GM12878 (cell line): ENCODE results near the gene CDKN2B-AS1. TPM values are rescaled to one million over a fixed set of nuclear protein-coding genes. Genes with fewer than 3 reads are reported as not detected.

Experiments
- ATF2 ChIP-seq: IDR thresholded peaks from 2 replicates; pipeline ENCODE4 v1.6.1; 2012; ENCODE audit warnings: low read length, inconsistent platforms
- BCL3 ChIP-seq: IDR thresholded peaks from 2 replicates; pipeline ENCODE4 v1.6.1; 2011; ENCODE audit warnings: borderline replicate concordance, low read depth, mild to moderate bottlenecking, moderate library complexity, low read length; ENCODE audit not compliant: insufficient read depth, poor library complexity, severe bottlenecking
- CTCF ChIP-seq, 3 experiments: IDR thresholded peaks in 2 of 3; conservative IDR thresholded peaks in 1 of 3; 2 replicates each; pipeline ENCODE4 v1.5.1; 2011; ENCODE audit warnings: low read depth in 3 of 3, low read length in 3 of 3, mild to moderate bottlenecking in 3 of 3, control low read depth in 2 of 3, moderate library complexity in 2 of 3, inconsistent platforms in 1 of 3, mixed read lengths in 1 of 3; ENCODE audit not compliant: control insufficient read depth in 2 of 3, insufficient read depth in 1 of 3; ENCODE audit errors: extremely low read depth in 1 of 3
- EGR1 ChIP-seq, 2 experiments: IDR thresholded peaks; 1 replicate in 1 of 2; 2 replicates in 1 of 2; pipeline ENCODE4 v1.6.1; 2011 to 2012; ENCODE audit warnings: low read depth in 2 of 2, low read length in 2 of 2, borderline replicate concordance in 1 of 2, mild to moderate bottlenecking in 1 of 2, moderate library complexity in 1 of 2
- IRF4 ChIP-seq: IDR thresholded peaks from 2 replicates; pipeline ENCODE4 v1.6.1; 2011; ENCODE audit warnings: low read depth, low read length
- KAT2A ChIP-seq: conservative IDR thresholded peaks from 2 replicates; pipeline ENCODE4 v1.6.1; 2011; ENCODE audit warnings: low read depth, low read length; ENCODE audit not compliant: control insufficient read depth
- MTA3 ChIP-seq: IDR thresholded peaks from 2 replicates; pipeline ENCODE4 v1.6.1; 2012; ENCODE audit warnings: low read length, inconsistent platforms, borderline replicate concordance
- NFYB ChIP-seq: IDR thresholded peaks from 2 replicates; pipeline ENCODE4 v1.6.1; 2011; ENCODE audit warnings: low read depth, mild to moderate bottlenecking, low read length, improper control_type of control experiment, moderate library complexity; ENCODE audit not compliant: insufficient read depth
- PAX8 ChIP-seq: fragments of 450-650 bp; IDR thresholded peaks from 2 replicates; pipeline ENCODE4 v1.6.1; 2017; ENCODE audit warnings: mild to moderate bottlenecking, moderate library complexity
- POLR2A ChIP-seq: IDR thresholded peaks from 2 replicates; pipeline ENCODE4 v1.6.1; 2011; ENCODE audit warnings: low read depth, mild to moderate bottlenecking, low read length
- RFX5 ChIP-seq: IDR thresholded peaks from 2 replicates; pipeline ENCODE4 v1.6.1; 2011; ENCODE audit warnings: low read depth, low read length, improper control_type of control experiment
- USF2 ChIP-seq: IDR thresholded peaks from 2 replicates; pipeline ENCODE4 v1.6.1; 2011; ENCODE audit warnings: low read depth, low read length, improper control_type of control experiment, borderline replicate concordance
- ZNF687 ChIP-seq: fragments of 450-650 bp; IDR thresholded peaks from 2 replicates; pipeline ENCODE4 v1.6.1; 2017; ENCODE audit warnings: mild to moderate bottlenecking, moderate library complexity
- ZSCAN29 ChIP-seq: fragments of 450-650 bp; IDR thresholded peaks from 2 replicates; pipeline ENCODE4 v1.6.1; 2017; ENCODE audit warnings: mild to moderate bottlenecking, moderate library complexity
- polyA plus RNA-seq, 11 experiments: library from polyadenylated mRNA; depleted of rRNA in 4 of 11; unstranded in 6 of 11; stranded (reverse) in 5 of 11; fragments of >200 nt; fragmentation: Nextera tagmentation in 4 of 11; fragmentation: Illumina TruSeq in 1 of 11; extraction: Ambion mirVana in 4 of 11; extraction: Trizol in 1 of 11; gene quantifications; 1 replicate in 1 of 11; 2 replicates in 10 of 11; pipeline versions ENCODE4 v1.2.1 to v1.2.3, GENCODE V29; 2011 to 2016; ENCODE audit warnings: inconsistent platforms in 2 of 11, missing spikeins in 2 of 11, low read depth in 1 of 11
- total RNA-seq, 4 experiments: library from RNA; depleted of rRNA in 3 of 4; stranded (reverse); fragments of >200 nt in 3 of 4; fragmentation: Illumina TruSeq in 1 of 4; extraction: Trizol in 1 of 4; gene quantifications; 2 replicates each; pipeline versions ENCODE4 v1.2.1 to v1.2.3, GENCODE V29; 2013 to 2021

The CDKN2B-AS1 gene
- total and polyA plus RNA-seq, 10 of the 15 experiments (the other 5 are each of a cell fraction or from before 2014, with no cell fraction given) = 0.22 to 2.2 (median 1.0) TPM; not detected in 1

- peak; percentile 92 for TF ChIP-seq ATF2
- peak; percentile 83 for TF ChIP-seq IRF4
- no peak for TF ChIP-seq NFYB
- no peak for TF ChIP-seq POLR2A
- TF ChIP-seq RFX5 = no peak
- TF ChIP-seq USF2 = no peak
- no peak for TF ChIP-seq CTCF (IDR thresholded peaks at IDR 0.05 in 2 of 3, conservative IDR thresholded peaks at IDR 0.05 in 1 of 3; ENCODE audit: control insufficient read depth in 2 of 3, extremely low read depth in 1 of 3, insufficient read depth in 1 of 3, low read depth in 3 of 3, low read length in 3 of 3)
- TF ChIP-seq ZNF687 = no peak
- TF ChIP-seq ZSCAN29 = 0 out of 2 replicates have a peak, but pooled peaks have one; percentile 46
- TF ChIP-seq EGR1 (IDR thresholded peaks at IDR 0.05; ENCODE audit: borderline replicate concordance in 1 of 2, low read depth in 2 of 2, low read length in 2 of 2) = no peak
- no peak for TF ChIP-seq PAX8
- TF ChIP-seq KAT2A = no peak
- TF ChIP-seq BCL3 = peak; percentile 12
- peak; percentile 86; the same call in 1 of the 2 replicates for TF ChIP-seq MTA3
Measured at GRCh38 chr9:22079873-22080341, 85.3 kb downstream of the CDKN2B-AS1 start (continued).
